Liver (tissue), 9 donors: Measurements from ENCODE around the gene ATF2. TPM values are rescaled to one million over a fixed set of nuclear protein-coding genes. Genes with fewer than 3 reads are reported as not detected.

ENCODE experiments used
- DNase-seq: peaks from one replicate; pipeline ENCODE4 v3.0.0-alpha.2; 2017; ENCODE audit warnings: low spot score
- H3K27ac ChIP-seq, 2 donors: one replicate each; pipeline ENCODE4 v1.7.0; 2013; ENCODE audit warnings: inconsistent platforms in 2 of 2, low read length in 2 of 2, control low read depth in 1 of 2, low read depth in 1 of 2, mild to moderate bottlenecking in 1 of 2
- H3K27me3 ChIP-seq, 4 donors: one replicate each; pipeline versions ENCODE4 v1.6.1 to v1.7.0; 2013; ENCODE audit warnings: low read length in 3 of 4, inconsistent platforms in 1 of 4, mild to moderate bottlenecking in 1 of 4, moderate library complexity in 1 of 4; ENCODE audit not compliant: control insufficient read depth in 4 of 4, insufficient read depth in 4 of 4
- H3K36me3 ChIP-seq, 4 donors: one replicate each; pipeline versions ENCODE4 v1.6.1 to v1.7.0; 2013; ENCODE audit warnings: low read length in 3 of 4, mild to moderate bottlenecking in 3 of 4, low read depth in 1 of 4, moderate library complexity in 1 of 4; ENCODE audit not compliant: control insufficient read depth in 4 of 4, insufficient read depth in 3 of 4
- H3K4me1 ChIP-seq, 4 donors: one replicate each; pipeline versions ENCODE4 v1.6.1 to v1.7.0; 2013; ENCODE audit warnings: low read length in 3 of 4, mild to moderate bottlenecking in 3 of 4, moderate library complexity in 1 of 4; ENCODE audit not compliant: control insufficient read depth in 4 of 4, insufficient read depth in 4 of 4
- H3K4me3 ChIP-seq, 3 donors: one replicate each; pipeline versions ENCODE4 v1.6.1 to v1.7.0; 2013; ENCODE audit warnings: low read length in 3 of 3, control low read depth in 1 of 3, low read depth in 1 of 3, mild to moderate bottlenecking in 1 of 3
- H3K9ac ChIP-seq, 2 donors: one replicate each; pipeline ENCODE4 v1.7.0; 2013; ENCODE audit warnings: low read length in 2 of 2, mild to moderate bottlenecking in 2 of 2, moderate library complexity in 2 of 2, control low read depth in 1 of 2, low read depth in 1 of 2
- H3K9me3 ChIP-seq, 4 donors: one replicate each; pipeline versions ENCODE4 v1.6.1 to v1.7.0; 2013; ENCODE audit warnings: low read length in 3 of 4; ENCODE audit not compliant: control insufficient read depth in 4 of 4
- EGR1 ChIP-seq, 2 donors: IDR thresholded peaks; 2 replicates each; pipeline ENCODE4 v1.6.1; 2016 to 2018; ENCODE audit warnings: antibody characterized with exemption in 2 of 2, low read depth in 2 of 2
- FOXA1 ChIP-seq: IDR thresholded peaks from 2 replicates; pipeline ENCODE4 v1.6.1; 2016; ENCODE audit warnings: antibody characterized with exemption
- FOXA2 ChIP-seq: IDR thresholded peaks from 2 replicates; pipeline ENCODE4 v1.6.1; 2016; ENCODE audit warnings: antibody characterized with exemption
- GABPA ChIP-seq, 2 donors: IDR thresholded peaks in 1 of 2; conservative IDR thresholded peaks in 1 of 2; 2 replicates each; pipeline ENCODE4 v1.6.1; 2016; ENCODE audit warnings: antibody characterized with exemption in 2 of 2, mild to moderate bottlenecking in 1 of 2, moderate library complexity in 1 of 2
- HNF4G ChIP-seq: IDR thresholded peaks from 2 replicates; pipeline ENCODE4 v1.6.1; 2016; ENCODE audit warnings: antibody characterized with exemption
- JUND ChIP-seq, 2 donors: IDR thresholded peaks; 2 replicates each; pipeline ENCODE4 v1.6.1; 2016; ENCODE audit warnings: antibody characterized with exemption in 2 of 2
- NR2F2 ChIP-seq: IDR thresholded peaks from 2 replicates; pipeline ENCODE4 v1.6.1; 2016; ENCODE audit warnings: antibody characterized with exemption
- RAD21 ChIP-seq, 2 donors: IDR thresholded peaks; 2 replicates each; pipeline ENCODE4 v1.6.1; 2016; ENCODE audit warnings: antibody characterized with exemption in 2 of 2, mild to moderate bottlenecking in 2 of 2
- REST ChIP-seq: IDR thresholded peaks from 2 replicates; pipeline ENCODE4 v1.6.1; 2016; ENCODE audit warnings: antibody characterized with exemption, mild to moderate bottlenecking
- SP1 ChIP-seq: IDR thresholded peaks from 2 replicates; pipeline ENCODE4 v1.6.1; 2018; ENCODE audit warnings: antibody characterized with exemption, mild to moderate bottlenecking
- YY1 ChIP-seq: IDR thresholded peaks from 2 replicates; pipeline ENCODE4 v1.6.1; 2016; ENCODE audit warnings: antibody characterized with exemption, mild to moderate bottlenecking
- WGBS: extraction: QIAGEN DNeasy Blood & Tissue Kit; methylation state at CpG from one replicate; pipeline ENCODE4 v1.1.7; 2013; 5-methylcytosine and 5-hydroxymethylcytosine counted together
- polyA plus RNA-seq, 2 donors: library from polyadenylated mRNA; stranded (reverse) in 1 of 2; unstranded in 1 of 2; fragments of 200-250 nt in 1 of 2; fragments of >200 nt in 1 of 2; fragmentation: Nextera tagmentation in 1 of 2; extraction: Ambion mirVana in 1 of 2; gene quantifications; one replicate each; pipeline versions ENCODE4 v1.2.1 to v1.2.3, GENCODE V29; 2013 to 2015
- total RNA-seq, 2 donors: library from RNA; depleted of rRNA; stranded (reverse); fragments of >200 nt; gene quantifications; one replicate each; pipeline ENCODE4 v1.2.3, GENCODE V29; 2014
- TF ChIP-seq, protein P1 (sequence below): IDR thresholded peaks from 2 replicates; pipeline ENCODE4 v1.6.1; 2016; ENCODE audit warnings: antibody characterized with exemption
- TF ChIP-seq, protein P2 (sequence below): IDR thresholded peaks from 2 replicates; pipeline ENCODE4 v1.6.1; 2016; ENCODE audit warnings: antibody characterized with exemption
- donor health status: healthy.
- donor health status: healthy.
- donor health status: healthy.
- donor health status: healthy.
- donor health status: healthy.

Gene ATF2
- total and polyA plus RNA-seq, 4 donors, result 10.4 to 34.0 (median 17.2) TPM

- TF ChIP-seq HNF4G (no peak), FOXA1 (no peak), JUND (IDR thresholded peaks at IDR 0.05) (no peak)
Observed at GRCh38 chr2:175074478-175074877, 93.5 kb downstream of the ATF2 start (continued).

DNA sequence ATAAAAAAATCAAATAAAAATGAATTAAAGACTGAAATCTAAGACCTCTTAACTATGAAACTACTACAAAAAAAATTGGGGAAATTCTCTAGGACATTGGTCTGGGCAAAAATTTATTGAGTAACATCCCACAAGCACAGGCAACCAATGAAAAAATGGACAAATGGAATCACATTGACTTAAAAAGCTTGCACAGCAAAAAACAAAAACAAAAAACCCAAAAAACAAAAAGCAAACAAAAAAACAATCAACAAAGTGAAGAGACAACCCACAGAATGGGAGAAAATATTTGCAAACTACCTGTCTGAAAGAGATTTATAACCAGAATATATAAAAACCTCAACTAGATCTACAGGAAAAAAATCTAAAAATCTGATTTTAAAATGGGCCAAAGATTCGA, 99.5 kb downstream of the ATF2 start:
- WGBS, result 97% methylated on average over 1 of the region's 1 CpG
- Histone ChIP-seq H3K36me3 (peaks cover 0 to 2% (median 0%) of the 10 kb centered on the region in 4 donors), H3K4me1 (no peaks in the 10 kb centered on the region), H3K9me3 (no peaks in the 10 kb centered on the region), H3K27ac (no peak overlapping the region), H3K9ac (no peak overlapping the region), H3K4me3 (no peak overlapping the region), H3K27me3 (no peaks in the 10 kb centered on the region)
- no peak for TF ChIP-seq FOXA2
- DNase-seq, result no peak

- Histone ChIP-seq H3K27me3 (no peaks in the 10 kb centered on the region), H3K4me1 (no peaks in the 10 kb centered on the region), H3K9me3 (no peaks in the 10 kb centered on the region), H3K4me3 (no peak overlapping the region), H3K9ac (no peak overlapping the region), H3K27ac (no peak overlapping the region), H3K36me3 (no peaks in the 10 kb centered on the region)
- 96% methylated on average over 4 of the region's 4 CpGs for WGBS
- TF ChIP-seq EGR1 (IDR thresholded peaks at IDR 0.05; ENCODE audit: low read depth in 2 of 2), result no peak
- no peak for TF ChIP-seq REST
- TF ChIP-seq, protein P1, sequence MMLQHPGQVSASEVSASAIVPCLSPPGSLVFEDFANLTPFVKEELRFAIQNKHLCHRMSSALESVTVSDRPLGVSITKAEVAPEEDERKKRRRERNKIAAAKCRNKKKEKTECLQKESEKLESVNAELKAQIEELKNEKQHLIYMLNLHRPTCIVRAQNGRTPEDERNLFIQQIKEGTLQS, result no peak
- TF ChIP-seq GABPA (IDR thresholded peaks at IDR 0.05 in 1 of 2, conservative IDR thresholded peaks at IDR 0.05 in 1 of 2), result no peak
- no peak for TF ChIP-seq YY1
- TF ChIP-seq NR2F2, result no peak
- TF ChIP-seq RAD21 (IDR thresholded peaks at IDR 0.05), result no peak
- no peak for DNase-seq
Observed at GRCh38 chr2:175066411-175066810, 101.6 kb downstream of the ATF2 start.

DNA sequence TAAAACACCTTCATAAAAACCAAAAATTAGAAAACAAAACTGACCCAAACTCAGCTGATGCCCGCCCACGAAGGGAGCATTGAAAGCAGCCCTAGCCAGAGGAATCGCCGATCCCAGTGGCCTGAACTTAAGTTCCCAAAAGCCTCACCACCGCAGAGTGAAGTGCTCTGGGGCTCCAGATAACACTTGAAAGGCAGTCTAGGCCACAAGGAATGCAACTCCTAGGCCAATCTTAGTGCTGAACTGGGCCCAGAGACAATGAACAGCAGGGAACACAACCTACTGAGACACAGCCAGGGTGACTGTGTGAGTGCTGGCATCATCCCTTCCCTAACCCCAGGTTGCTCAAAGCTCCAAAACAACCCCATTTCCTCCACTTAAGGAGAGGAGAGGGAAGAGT, 103.2 kb downstream of the ATF2 start:
- DNase-seq, result no peak
- no peak overlapping the region for H3K4me3 ChIP-seq
- no peak for TF ChIP-seq FOXA1
- TF ChIP-seq, protein P2, sequence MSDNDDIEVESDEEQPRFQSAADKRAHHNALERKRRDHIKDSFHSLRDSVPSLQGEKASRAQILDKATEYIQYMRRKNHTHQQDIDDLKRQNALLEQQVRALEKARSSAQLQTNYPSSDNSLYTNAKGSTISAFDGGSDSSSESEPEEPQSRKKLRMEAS, result no peak
- no peak for TF ChIP-seq SP1
- no peak for TF ChIP-seq NR2F2
- TF ChIP-seq JUND (IDR thresholded peaks at IDR 0.05), result no peak
- over 99% methylated on average over 5 of the region's 5 CpGs for WGBS
- H3K27ac ChIP-seq, result no peak overlapping the region
- H3K27me3 ChIP-seq, result no peaks in the 10 kb centered on the region
- H3K4me1 ChIP-seq, result no peaks in the 10 kb centered on the region
- H3K9ac ChIP-seq, result no peak overlapping the region
- H3K9me3 ChIP-seq, result no peaks in the 10 kb centered on the region
- no peaks in the 10 kb centered on the region for H3K36me3 ChIP-seq
